ENCODE data around the gene ZNF614. TPM values are rescaled to one million over a fixed set of nuclear protein-coding genes. Genes with fewer than 3 reads are reported as not detected.

ZNF614 gene
- total RNA-seq, 1 experiment from 2014 or later, result 9.9 TPM

DNA sequence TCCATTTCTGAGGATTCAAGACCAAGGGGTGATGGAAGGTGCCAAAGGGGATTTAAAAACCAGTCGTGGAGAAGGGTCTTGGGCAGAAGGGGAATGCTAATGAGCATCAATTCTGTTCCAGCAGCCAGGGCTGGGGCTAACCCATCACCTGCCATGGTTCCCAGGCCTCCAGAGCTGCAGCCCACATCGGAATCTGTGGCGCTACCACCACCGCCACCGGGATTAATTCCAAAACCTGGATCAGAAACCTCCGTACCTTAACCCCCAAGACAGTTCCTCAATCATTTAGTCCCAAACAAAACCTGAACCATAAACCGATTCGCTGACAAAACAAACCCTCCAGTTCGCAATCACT is 20.8 kb downstream of the ZNF614 start:
- H2AFZ ChIP-seq, result peak overlapping the region; percentile 100
- intact Hi-C loops (cut with micrococcal nuclease; ENCODE audit: unreplicated experiment), result no loop called here
- H3K79me2 ChIP-seq (ENCODE audit: low read depth), result peaks cover 10% of the 10 kb centered on the region; the same call in 1 of the 2 replicates
- peaks cover 67% of the 10 kb centered on the region for H3K9me3 ChIP-seq (ENCODE audit: insufficient read depth, low read depth)
- peak overlapping the region; percentile 95 for H3K4me3 ChIP-seq
- no peaks in the 10 kb centered on the region for H3F3A ChIP-seq (ENCODE audit: insufficient read depth, low read depth)
- ChIA-PET CTCF (no interaction called here), POLR2A (ENCODE audit: unreplicated experiment) (no interaction called here)
- BruUV-seq (replicated peaks), result TSS peak; percentile 56
- H3K27ac ChIP-seq, result no peak overlapping the region
- peak overlapping the region; percentile 85 for H3K4me2 ChIP-seq
- H3K27me3 ChIP-seq (ENCODE audit: insufficient read depth, low read depth), result no peaks in the 10 kb centered on the region
- peak in 1 of 2 experiments; percentile 16 for DNase-seq
- H3K9me2 ChIP-seq (ENCODE audit: insufficient read depth), result no peaks in the 10 kb centered on the region
- no peak for TF ChIP-seq EZH2 (IDR thresholded peaks at IDR 0.05; ENCODE audit: low read depth)
- TF ChIP-seq, protein P1, sequence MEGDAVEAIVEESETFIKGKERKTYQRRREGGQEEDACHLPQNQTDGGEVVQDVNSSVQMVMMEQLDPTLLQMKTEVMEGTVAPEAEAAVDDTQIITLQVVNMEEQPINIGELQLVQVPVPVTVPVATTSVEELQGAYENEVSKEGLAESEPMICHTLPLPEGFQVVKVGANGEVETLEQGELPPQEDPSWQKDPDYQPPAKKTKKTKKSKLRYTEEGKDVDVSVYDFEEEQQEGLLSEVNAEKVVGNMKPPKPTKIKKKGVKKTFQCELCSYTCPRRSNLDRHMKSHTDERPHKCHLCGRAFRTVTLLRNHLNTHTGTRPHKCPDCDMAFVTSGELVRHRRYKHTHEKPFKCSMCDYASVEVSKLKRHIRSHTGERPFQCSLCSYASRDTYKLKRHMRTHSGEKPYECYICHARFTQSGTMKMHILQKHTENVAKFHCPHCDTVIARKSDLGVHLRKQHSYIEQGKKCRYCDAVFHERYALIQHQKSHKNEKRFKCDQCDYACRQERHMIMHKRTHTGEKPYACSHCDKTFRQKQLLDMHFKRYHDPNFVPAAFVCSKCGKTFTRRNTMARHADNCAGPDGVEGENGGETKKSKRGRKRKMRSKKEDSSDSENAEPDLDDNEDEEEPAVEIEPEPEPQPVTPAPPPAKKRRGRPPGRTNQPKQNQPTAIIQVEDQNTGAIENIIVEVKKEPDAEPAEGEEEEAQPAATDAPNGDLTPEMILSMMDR (conservative IDR thresholded peaks at IDR 0.05), result no peak
- H3K4me1 ChIP-seq (replicated peaks; ENCODE audit: insufficient read depth), result peaks cover 8% of the 10 kb centered on the region
- H3K36me3 ChIP-seq (ENCODE audit: low read depth), result peaks cover 18% of the 10 kb centered on the region; the same call in 1 of the 2 replicates
- no peaks in the 10 kb centered on the region for H4K20me1 ChIP-seq (ENCODE audit: insufficient read depth)

DNA sequence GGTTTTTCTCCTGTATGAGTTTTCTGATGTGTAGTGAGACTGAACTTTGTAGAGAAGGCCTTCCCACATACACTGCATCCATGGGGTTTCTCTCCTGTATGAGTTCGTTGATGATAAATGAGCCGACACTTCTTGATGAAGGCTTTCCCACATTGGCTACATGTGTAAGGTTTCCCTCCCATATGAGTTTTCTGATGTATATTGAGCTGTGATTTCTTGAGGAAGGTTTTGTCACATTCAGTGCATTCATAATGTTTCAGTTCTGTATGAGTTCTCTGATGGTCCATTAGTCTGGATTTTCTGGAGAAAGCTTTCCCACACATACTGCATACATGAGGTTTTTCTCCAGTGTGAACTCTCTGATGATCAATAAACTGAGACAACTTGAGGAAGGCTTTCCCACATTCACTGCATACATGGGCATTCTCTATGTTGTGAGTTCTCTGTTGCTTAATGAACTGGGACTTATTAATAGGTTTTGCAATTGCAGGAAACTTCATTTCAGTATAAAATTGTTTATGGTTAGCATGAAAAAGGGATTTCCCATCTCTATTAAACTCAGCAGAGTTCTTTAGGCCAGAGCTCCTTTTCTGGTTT is 34.0 kb downstream of the ZNF614 start:
- intact Hi-C loops (cut with micrococcal nuclease; ENCODE audit: unreplicated experiment), result no loop called here
- Histone ChIP-seq H3K9me3 (ENCODE audit: insufficient read depth, low read depth) (peaks cover 94% of the 10 kb centered on the region), H3K36me3 (ENCODE audit: low read depth) (peaks cover 41% of the 10 kb centered on the region; the same call in 1 of the 2 replicates), H3K9me2 (ENCODE audit: insufficient read depth) (no peaks in the 10 kb centered on the region), H3K27ac (no peak overlapping the region), H3K79me2 (ENCODE audit: low read depth) (no peaks in the 10 kb centered on the region), H3K4me3 (0 out of 2 replicates have a peak overlapping the region, but pooled peaks have one; percentile 16), H3K4me2 (no peak overlapping the region), H2AFZ (no peak overlapping the region), H3K4me1 (replicated peaks; ENCODE audit: insufficient read depth) (no peaks in the 10 kb centered on the region), H3F3A (ENCODE audit: insufficient read depth, low read depth) (peaks cover 11% of the 10 kb centered on the region), H3K27me3 (ENCODE audit: insufficient read depth, low read depth) (no peaks in the 10 kb centered on the region), H4K20me1 (ENCODE audit: insufficient read depth) (no peaks in the 10 kb centered on the region)
- CTCF ChIA-PET, result no interaction called here
- POLR2A ChIA-PET (ENCODE audit: unreplicated experiment), result no interaction called here
- no peak for TF ChIP-seq EZH2 (IDR thresholded peaks at IDR 0.05; ENCODE audit: low read depth)
- TF ChIP-seq, protein P1 (conservative IDR thresholded peaks at IDR 0.05), result no peak
- DNase-seq, result no peak
- BruUV-seq (replicated peaks), result no TSS peak

- H4K20me1 ChIP-seq (ENCODE audit: insufficient read depth), result no peaks in the 10 kb centered on the region
- H3K9me3 ChIP-seq (ENCODE audit: insufficient read depth, low read depth), result peaks cover 94% of the 10 kb centered on the region
- ChIA-PET POLR2A (ENCODE audit: unreplicated experiment) (no interaction called here), CTCF (no interaction called here)
- H3F3A ChIP-seq (ENCODE audit: insufficient read depth, low read depth), result peaks cover 11% of the 10 kb centered on the region
- intact Hi-C loops (cut with micrococcal nuclease; ENCODE audit: unreplicated experiment), result no loop called here
- no peaks in the 10 kb centered on the region for H3K9me2 ChIP-seq (ENCODE audit: insufficient read depth)
- no peak for DNase-seq
- no peak overlapping the region for H2AFZ ChIP-seq
- peaks cover 34% of the 10 kb centered on the region; the same call in 1 of the 2 replicates for H3K36me3 ChIP-seq (ENCODE audit: low read depth)
- H3K27ac ChIP-seq, result no peak overlapping the region
- H3K4me2 ChIP-seq, result no peak overlapping the region
- TF ChIP-seq EZH2 (IDR thresholded peaks at IDR 0.05; ENCODE audit: low read depth), result no peak
- TF ChIP-seq, protein P1 (conservative IDR thresholded peaks at IDR 0.05), result no peak
- H3K4me1 ChIP-seq (replicated peaks; ENCODE audit: insufficient read depth), result no peaks in the 10 kb centered on the region
- H3K79me2 ChIP-seq (ENCODE audit: low read depth), result no peaks in the 10 kb centered on the region
- peak overlapping the region; percentile 9; the same call in 1 of the 2 replicates for H3K4me3 ChIP-seq
- BruUV-seq (replicated peaks), result no TSS peak
- no peaks in the 10 kb centered on the region for H3K27me3 ChIP-seq (ENCODE audit: insufficient read depth, low read depth)
Observed at GRCh38 chr19:51993422-51993821, 34.8 kb downstream of the ZNF614 start.

Measured in PC-9 (cell line).